HepG2 (cell line): ENCODE results near the gene SLC22A23. TPM values are rescaled to one million over a fixed set of nuclear protein-coding genes. Genes with fewer than 3 reads are reported as not detected.

Experiments
- AHR ChIP-seq: IDR thresholded peaks from 2 replicates; pipeline ENCODE4 v1.6.1; 2018; ENCODE audit warnings: missing genetic modification reagents, missing compliant biosample characterization
- CBX5 ChIP-seq: sonication (generic); formaldehyde crosslinking; IDR thresholded peaks from 2 replicates; pipeline ENCODE4 v1.4.0; 2020; ENCODE audit warnings: missing genetic modification reagents, borderline replicate concordance
- CREB1 ChIP-seq, 2 experiments: fragments of 450-650 bp in 1 of 2; IDR thresholded peaks; 2 replicates each; pipeline ENCODE4 v1.6.1; 2016 to 2017; ENCODE audit warnings: control low read depth in 1 of 2, mild to moderate bottlenecking in 1 of 2, missing compliant biosample characterization in 1 of 2, missing genetic modification characterization in 1 of 2
- IRF2 ChIP-seq: IDR thresholded peaks from 2 replicates; pipeline ENCODE4 v1.6.1; 2018; ENCODE audit warnings: missing genetic modification reagents, missing compliant biosample characterization
- KDM1A ChIP-seq: IDR thresholded peaks from 2 replicates; pipeline ENCODE4 v1.6.1; 2016; ENCODE audit warnings: missing compliant biosample characterization
- MTA3 ChIP-seq: sonication (generic); formaldehyde crosslinking; IDR thresholded peaks from 2 replicates; pipeline ENCODE4 v1.4.0; 2020; ENCODE audit warnings: missing genetic modification reagents
- SMAD9 ChIP-seq: sonication (generic); formaldehyde crosslinking; IDR thresholded peaks from 2 replicates; pipeline ENCODE4 v1.5.1; 2020; ENCODE audit warnings: mild to moderate bottlenecking, missing genetic modification reagents
- TGIF2 ChIP-seq: IDR thresholded peaks from 2 replicates; pipeline ENCODE4 v1.6.1; 2016; ENCODE audit warnings: control low read depth, missing compliant biosample characterization
- TMF1 ChIP-seq: sonication (generic); formaldehyde crosslinking; IDR thresholded peaks from 2 replicates; pipeline ENCODE4 v1.8.1; 2022; ENCODE audit warnings: low read depth, missing genetic modification reagents
- TP53 ChIP-seq: sonication (generic); formaldehyde crosslinking; conservative IDR thresholded peaks from 2 replicates; pipeline ENCODE4 v1.4.0; 2020; ENCODE audit warnings: missing genetic modification reagents
- YY1 ChIP-seq: IDR thresholded peaks from 2 replicates; pipeline ENCODE4 v1.6.1; 2011; ENCODE audit warnings: low read length, low read depth, moderate library complexity, mild to moderate bottlenecking; ENCODE audit not compliant: insufficient read depth, insufficient replicate concordance
- ZNF121 ChIP-seq: sonication (generic); formaldehyde crosslinking; IDR thresholded peaks from 2 replicates; pipeline ENCODE4 v1.5.0; 2020; ENCODE audit warnings: mild to moderate bottlenecking, missing genetic modification reagents
- ZNF350 ChIP-seq: sonication (generic); formaldehyde crosslinking; IDR thresholded peaks from 2 replicates; pipeline ENCODE4 v1.4.0; 2020; ENCODE audit warnings: mild to moderate bottlenecking, low read depth, missing genetic modification reagents, borderline replicate concordance
- ZNF431 ChIP-seq: sonication (generic); formaldehyde crosslinking; IDR thresholded peaks from 2 replicates; pipeline ENCODE4 v1.9.0; 2022; ENCODE audit warnings: missing genetic modification reagents, low read depth, mild to moderate bottlenecking, borderline replicate concordance
- ZNF549 ChIP-seq: sonication (generic); formaldehyde crosslinking; IDR thresholded peaks from 2 replicates; pipeline ENCODE4 v1.5.0; 2020; ENCODE audit warnings: missing genetic modification reagents
- ZNF570 ChIP-seq: sonication (generic); formaldehyde crosslinking; IDR thresholded peaks from 2 replicates; pipeline ENCODE4 v1.4.0; 2020; ENCODE audit warnings: mild to moderate bottlenecking, missing genetic modification reagents, borderline replicate concordance
- ZNF678 ChIP-seq: sonication (generic); formaldehyde crosslinking; IDR thresholded peaks from 2 replicates; pipeline ENCODE4 v1.4.0; 2020; ENCODE audit warnings: mild to moderate bottlenecking, missing genetic modification reagents
- ZNF879 ChIP-seq: sonication (generic); formaldehyde crosslinking; IDR thresholded peaks from 2 replicates; pipeline ENCODE4 v1.8.1; 2023; ENCODE audit warnings: missing genetic modification reagents
- polyA plus RNA-seq, 8 experiments: library from polyadenylated mRNA; depleted of rRNA in 3 of 8; stranded (reverse) in 7 of 8; unstranded in 1 of 8; fragments of >200 nt; fragmentation: Illumina TruSeq in 4 of 8; extraction: Trizol in 4 of 8; gene quantifications; 2 replicates each; pipeline versions ENCODE4 v1.2.1 to v1.2.3, GENCODE V29; 2011 to 2016; ENCODE audit warnings: low read depth in 4 of 8, missing spikeins in 1 of 8, mixed read lengths in 1 of 8; ENCODE audit not compliant: insufficient read depth in 1 of 8
- total RNA-seq, 5 experiments: library from RNA; depleted of rRNA; stranded (reverse); fragments of >200 nt; fragmentation: Illumina TruSeq; extraction: Trizol; gene quantifications; 2 replicates each; pipeline ENCODE4 v1.2.3, GENCODE V29; 2016; ENCODE audit warnings: low read depth in 1 of 5
- TF ChIP-seq, protein P1 (sequence below): sonication (generic); formaldehyde crosslinking; IDR thresholded peaks from 2 replicates; pipeline ENCODE4 v1.4.0; 2020; ENCODE audit warnings: missing genetic modification reagents
- TF ChIP-seq, protein P2 (sequence below): sonication (generic); formaldehyde crosslinking; IDR thresholded peaks from 2 replicates; pipeline ENCODE4 v1.4.0; 2020; ENCODE audit warnings: missing genetic modification reagents
- TF ChIP-seq, protein P3 (sequence below): sonication (generic); formaldehyde crosslinking; IDR thresholded peaks from 2 replicates; pipeline ENCODE4 v1.4.0; 2020; ENCODE audit warnings: missing genetic modification reagents, borderline replicate concordance
- TF ChIP-seq, protein P4 (sequence below): sonication (generic); formaldehyde crosslinking; IDR thresholded peaks from 2 replicates; pipeline ENCODE4 v1.5.0; 2020; ENCODE audit warnings: mild to moderate bottlenecking, missing genetic modification reagents, borderline replicate concordance

SLC22A23 gene
- total and polyA plus RNA-seq, 2 of the 13 experiments (the other 11 are each of a cell fraction or from before 2014, with no cell fraction given) = 11.8 to 17.5 TPM

DNA sequence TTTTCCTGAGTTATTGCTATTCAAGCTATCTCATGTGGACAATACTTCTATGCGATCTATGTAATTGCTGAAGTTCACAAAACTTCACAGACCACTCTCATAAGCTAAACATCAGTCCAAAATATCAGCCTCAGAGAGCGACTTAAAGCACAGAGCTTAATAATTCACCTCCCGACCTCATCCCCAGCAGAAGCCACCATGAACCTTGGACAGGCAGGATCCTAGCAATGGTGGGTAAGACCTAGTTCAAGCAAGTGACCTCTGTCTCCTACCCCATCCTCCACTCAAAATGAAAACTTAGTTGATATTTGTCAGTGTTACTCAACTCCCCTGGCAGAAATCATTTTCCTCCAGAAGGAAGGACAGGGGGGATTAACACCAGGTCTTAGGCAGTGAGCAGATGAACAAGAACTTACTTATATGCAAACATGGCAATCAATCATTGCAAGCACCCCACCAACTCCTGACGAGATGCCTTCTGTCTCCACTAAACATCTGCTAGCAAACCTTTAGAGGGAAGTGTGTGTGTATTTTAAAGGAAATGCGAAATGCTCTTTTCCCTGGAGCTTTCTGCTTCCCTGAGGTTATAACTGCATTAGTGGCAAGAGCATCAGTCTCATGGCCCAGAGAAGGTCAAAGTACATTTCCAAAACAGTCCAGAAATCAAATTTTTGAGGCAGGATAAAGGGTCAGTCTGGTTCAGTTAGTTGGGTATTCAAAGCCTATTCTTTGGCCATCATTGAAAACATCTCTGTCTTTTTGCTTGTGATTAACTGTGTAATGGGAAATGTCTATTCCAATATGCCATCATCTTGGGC, 90.0 kb downstream of the SLC22A23 start (continued):
- TF ChIP-seq, protein P1, sequence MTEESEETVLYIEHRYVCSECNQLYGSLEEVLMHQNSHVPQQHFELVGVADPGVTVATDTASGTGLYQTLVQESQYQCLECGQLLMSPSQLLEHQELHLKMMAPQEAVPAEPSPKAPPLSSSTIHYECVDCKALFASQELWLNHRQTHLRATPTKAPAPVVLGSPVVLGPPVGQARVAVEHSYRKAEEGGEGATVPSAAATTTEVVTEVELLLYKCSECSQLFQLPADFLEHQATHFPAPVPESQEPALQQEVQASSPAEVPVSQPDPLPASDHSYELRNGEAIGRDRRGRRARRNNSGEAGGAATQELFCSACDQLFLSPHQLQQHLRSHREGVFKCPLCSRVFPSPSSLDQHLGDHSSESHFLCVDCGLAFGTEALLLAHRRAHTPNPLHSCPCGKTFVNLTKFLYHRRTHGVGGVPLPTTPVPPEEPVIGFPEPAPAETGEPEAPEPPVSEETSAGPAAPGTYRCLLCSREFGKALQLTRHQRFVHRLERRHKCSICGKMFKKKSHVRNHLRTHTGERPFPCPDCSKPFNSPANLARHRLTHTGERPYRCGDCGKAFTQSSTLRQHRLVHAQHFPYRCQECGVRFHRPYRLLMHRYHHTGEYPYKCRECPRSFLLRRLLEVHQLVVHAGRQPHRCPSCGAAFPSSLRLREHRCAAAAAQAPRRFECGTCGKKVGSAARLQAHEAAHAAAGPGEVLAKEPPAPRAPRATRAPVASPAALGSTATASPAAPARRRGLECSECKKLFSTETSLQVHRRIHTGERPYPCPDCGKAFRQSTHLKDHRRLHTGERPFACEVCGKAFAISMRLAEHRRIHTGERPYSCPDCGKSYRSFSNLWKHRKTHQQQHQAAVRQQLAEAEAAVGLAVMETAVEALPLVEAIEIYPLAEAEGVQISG (CRISPR knock-in tag) = peak; percentile 44; the same call in 1 of the 2 replicates
- TF ChIP-seq ZNF678 (CRISPR knock-in tag) = no peak
- no peak for TF ChIP-seq ZNF431
- TF ChIP-seq CBX5 (CRISPR knock-in tag) = no peak; the same call in 1 of the 2 replicates
- no peak for TF ChIP-seq CREB1 (IDR thresholded peaks at IDR 0.05)
- TF ChIP-seq CREB1 (CRISPR knock-in tag; IDR thresholded peaks at IDR 0.05) = peak; percentile 56; the same call in 1 of the 2 replicates
- TF ChIP-seq, protein P2, sequence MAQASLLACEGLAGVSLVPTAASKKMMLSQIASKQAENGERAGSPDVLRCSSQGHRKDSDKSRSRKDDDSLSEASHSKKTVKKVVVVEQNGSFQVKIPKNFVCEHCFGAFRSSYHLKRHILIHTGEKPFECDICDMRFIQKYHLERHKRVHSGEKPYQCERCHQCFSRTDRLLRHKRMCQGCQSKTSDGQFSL = no peak
- TF ChIP-seq, protein P3, sequence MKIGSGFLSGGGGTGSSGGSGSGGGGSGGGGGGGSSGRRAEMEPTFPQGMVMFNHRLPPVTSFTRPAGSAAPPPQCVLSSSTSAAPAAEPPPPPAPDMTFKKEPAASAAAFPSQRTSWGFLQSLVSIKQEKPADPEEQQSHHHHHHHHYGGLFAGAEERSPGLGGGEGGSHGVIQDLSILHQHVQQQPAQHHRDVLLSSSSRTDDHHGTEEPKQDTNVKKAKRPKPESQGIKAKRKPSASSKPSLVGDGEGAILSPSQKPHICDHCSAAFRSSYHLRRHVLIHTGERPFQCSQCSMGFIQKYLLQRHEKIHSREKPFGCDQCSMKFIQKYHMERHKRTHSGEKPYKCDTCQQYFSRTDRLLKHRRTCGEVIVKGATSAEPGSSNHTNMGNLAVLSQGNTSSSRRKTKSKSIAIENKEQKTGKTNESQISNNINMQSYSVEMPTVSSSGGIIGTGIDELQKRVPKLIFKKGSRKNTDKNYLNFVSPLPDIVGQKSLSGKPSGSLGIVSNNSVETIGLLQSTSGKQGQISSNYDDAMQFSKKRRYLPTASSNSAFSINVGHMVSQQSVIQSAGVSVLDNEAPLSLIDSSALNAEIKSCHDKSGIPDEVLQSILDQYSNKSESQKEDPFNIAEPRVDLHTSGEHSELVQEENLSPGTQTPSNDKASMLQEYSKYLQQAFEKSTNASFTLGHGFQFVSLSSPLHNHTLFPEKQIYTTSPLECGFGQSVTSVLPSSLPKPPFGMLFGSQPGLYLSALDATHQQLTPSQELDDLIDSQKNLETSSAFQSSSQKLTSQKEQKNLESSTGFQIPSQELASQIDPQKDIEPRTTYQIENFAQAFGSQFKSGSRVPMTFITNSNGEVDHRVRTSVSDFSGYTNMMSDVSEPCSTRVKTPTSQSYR (CRISPR knock-in tag) = peak; percentile 86
- TF ChIP-seq MTA3 (CRISPR knock-in tag) = no peak
- TF ChIP-seq TP53 = no peak
- no peak; the same call in 1 of the 2 replicates for TF ChIP-seq AHR
- TF ChIP-seq YY1 = peak; percentile 44
- 0 out of 2 replicates have a peak, but pooled peaks have one; percentile 36 for TF ChIP-seq KDM1A (CRISPR knock-in tag)
- TF ChIP-seq ZNF121 (CRISPR knock-in tag) = no peak
- no peak for TF ChIP-seq ZNF549 (CRISPR knock-in tag)
- TF ChIP-seq TMF1 (CRISPR knock-in tag) = no peak
- TF ChIP-seq, protein P4, sequence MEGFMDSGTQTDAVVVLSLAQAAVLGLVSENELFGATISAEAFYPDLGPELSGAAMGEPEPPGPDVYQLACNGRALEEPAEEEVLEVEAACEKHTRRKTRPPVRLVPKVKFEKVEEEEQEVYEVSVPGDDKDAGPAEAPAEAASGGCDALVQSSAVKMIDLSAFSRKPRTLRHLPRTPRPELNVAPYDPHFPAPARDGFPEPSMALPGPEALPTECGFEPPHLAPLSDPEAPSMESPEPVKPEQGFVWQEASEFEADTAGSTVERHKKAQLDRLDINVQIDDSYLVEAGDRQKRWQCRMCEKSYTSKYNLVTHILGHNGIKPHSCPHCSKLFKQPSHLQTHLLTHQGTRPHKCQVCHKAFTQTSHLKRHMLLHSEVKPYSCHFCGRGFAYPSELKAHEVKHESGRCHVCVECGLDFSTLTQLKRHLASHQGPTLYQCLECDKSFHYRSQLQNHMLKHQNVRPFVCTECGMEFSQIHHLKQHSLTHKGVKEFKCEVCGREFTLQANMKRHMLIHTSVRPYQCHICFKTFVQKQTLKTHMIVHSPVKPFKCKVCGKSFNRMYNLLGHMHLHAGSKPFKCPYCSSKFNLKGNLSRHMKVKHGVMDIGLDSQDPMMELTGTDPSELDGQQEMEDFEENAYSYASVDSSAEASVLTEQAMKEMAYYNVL (CRISPR knock-in tag) = 0 out of 2 replicates have a peak, but pooled peaks have one; percentile 22
- no peak for TF ChIP-seq ZNF570 (CRISPR knock-in tag)
- 0 out of 2 replicates have a peak, but pooled peaks have one; percentile 28 for TF ChIP-seq ZNF350 (CRISPR knock-in tag)
- no peak for TF ChIP-seq ZNF879 (CRISPR knock-in tag)
- no peak for TF ChIP-seq SMAD9 (CRISPR knock-in tag)
- TF ChIP-seq TGIF2 = peak; percentile 65; the same call in 1 of the 2 replicates
- peak; percentile 67 for TF ChIP-seq IRF2 (CRISPR knock-in tag)
